Measurements from ENCODE around the gene MRPL28. TPM values are rescaled to one million over a fixed set of nuclear protein-coding genes. Genes with fewer than 3 reads are reported as not detected.
"Not testable (repeated sequence)": the region's sequence is repeated elsewhere in the genome, so short reads cannot be mapped to it uniquely, and the experiment has no call there.

The MRPL28 gene
- total RNA-seq (10 to 100 TPM; 31.9 to 65.0 TPM), polyA plus RNA-seq (10 to 100 TPM; 89.4 to 98.9 TPM)
- long read RNA-seq, donor 1, transcript MRPL28-201 (6 exons, 1,098 nt): major isoform, 12 of 21 reads
- long read RNA-seq, donor 1, partial matches to known transcripts: 7 of 21 reads
- long read RNA-seq, donor 1, other reads (novel, unspliced or antisense): 0 of 21 reads
- long read RNA-seq, donor 2, transcript MRPL28-201 (6 exons, 1,098 nt): major isoform, 9 of 10 reads
- long read RNA-seq, donor 2, partial matches to known transcripts: 0 of 10 reads
- long read RNA-seq, donor 2, other reads (novel, unspliced or antisense): 0 of 10 reads
- long read RNA-seq, donor 3, transcript MRPL28-201 (6 exons, 1,098 nt): major isoform, 8 of 16 reads
- long read RNA-seq, donor 3, partial matches to known transcripts: 5 of 16 reads
- long read RNA-seq, donor 3, other reads (novel, unspliced or antisense): 0 of 16 reads
- long read RNA-seq, donor 4, transcript MRPL28-201 (6 exons, 1,098 nt): major isoform, 6 of 13 reads
- long read RNA-seq, donor 4, partial matches to known transcripts: 6 of 13 reads
- long read RNA-seq, donor 4, other reads (novel, unspliced or antisense): 0 of 13 reads
- long read RNA-seq, donor 5, transcript MRPL28-201 (6 exons, 1,098 nt): major isoform, 10 of 32 reads
- long read RNA-seq, donor 5, partial matches to known transcripts: 17 of 32 reads
- long read RNA-seq, donor 5, other reads (novel, unspliced or antisense): 0 of 32 reads

DNA sequence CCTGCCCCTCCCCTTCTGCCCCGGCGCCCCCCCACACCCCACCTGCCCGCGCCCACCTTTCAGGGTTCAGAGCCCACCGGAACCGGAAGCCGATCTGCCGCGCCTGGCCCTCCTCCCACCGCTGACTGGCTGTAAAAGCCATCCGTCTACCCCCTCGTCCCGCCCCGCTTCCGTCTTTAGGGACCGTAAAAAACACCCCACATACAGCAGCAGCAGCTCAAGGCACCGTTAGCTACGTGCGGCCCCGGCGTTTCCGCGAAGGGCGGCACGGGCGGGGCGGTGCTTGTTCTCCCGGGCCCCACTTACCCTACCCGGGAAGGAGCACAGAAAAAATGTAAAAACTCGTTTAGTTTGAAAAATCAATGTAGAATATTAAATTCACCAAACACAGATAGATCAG, at the start of gene MRPL28:
Gene MRPL28 (minus strand): TSS at position 96 of the 400 bp plus-strand sequence. CDS start 320 bp downstream, outside the sequence.
- ATAC-seq (ENCODE audit: insufficient read depth, low FRiP score) (peak; percentile 93), DNase-seq (peak; percentile 95 to 97 (median 95))
- TF ChIP-seq, protein P1, sequence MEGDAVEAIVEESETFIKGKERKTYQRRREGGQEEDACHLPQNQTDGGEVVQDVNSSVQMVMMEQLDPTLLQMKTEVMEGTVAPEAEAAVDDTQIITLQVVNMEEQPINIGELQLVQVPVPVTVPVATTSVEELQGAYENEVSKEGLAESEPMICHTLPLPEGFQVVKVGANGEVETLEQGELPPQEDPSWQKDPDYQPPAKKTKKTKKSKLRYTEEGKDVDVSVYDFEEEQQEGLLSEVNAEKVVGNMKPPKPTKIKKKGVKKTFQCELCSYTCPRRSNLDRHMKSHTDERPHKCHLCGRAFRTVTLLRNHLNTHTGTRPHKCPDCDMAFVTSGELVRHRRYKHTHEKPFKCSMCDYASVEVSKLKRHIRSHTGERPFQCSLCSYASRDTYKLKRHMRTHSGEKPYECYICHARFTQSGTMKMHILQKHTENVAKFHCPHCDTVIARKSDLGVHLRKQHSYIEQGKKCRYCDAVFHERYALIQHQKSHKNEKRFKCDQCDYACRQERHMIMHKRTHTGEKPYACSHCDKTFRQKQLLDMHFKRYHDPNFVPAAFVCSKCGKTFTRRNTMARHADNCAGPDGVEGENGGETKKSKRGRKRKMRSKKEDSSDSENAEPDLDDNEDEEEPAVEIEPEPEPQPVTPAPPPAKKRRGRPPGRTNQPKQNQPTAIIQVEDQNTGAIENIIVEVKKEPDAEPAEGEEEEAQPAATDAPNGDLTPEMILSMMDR (IDR thresholded peaks at IDR 0.05; ENCODE audit: control extremely low read depth, extremely low read depth): no peak
- WGBS, 2 donors: 1% methylated on average over 25 to 30 of the region's 30 CpGs
- Histone ChIP-seq H3K4me3 (no peak within 1 kb of the TSS), H3K36me3 (ENCODE audit: control insufficient read depth in 4 of 4, insufficient read depth in 4 of 4, low read length in 4 of 4) (peaks cover 8 to 64% (median 14%) of the 10 kb centered on the region in 4 donors), H3K27me3 (ENCODE audit: control insufficient read depth in 3 of 3, insufficient read depth in 3 of 3, low read length in 2 of 3) (no peaks in the 10 kb centered on the region), H3K27ac (ENCODE audit: low read depth in 1 of 2, low read length in 1 of 2) (peak within 1 kb of the TSS in 1 of 2 donors; percentile 18), H3K4me1 (ENCODE audit: control insufficient read depth in 5 of 5, insufficient read depth in 5 of 5, low read length in 5 of 5) (peaks cover 0 to 14% (median 4%) of the 10 kb centered on the region in 5 donors), H3K9ac (ENCODE audit: insufficient read depth in 1 of 2, low read length in 2 of 2) (peak within 1 kb of the TSS in 1 of 2 donors; percentile 25), H3K9me3 (ENCODE audit: control insufficient read depth in 4 of 4, insufficient read depth in 3 of 4, low read length in 3 of 4) (peaks cover 0 to 3% (median 0%) of the 10 kb centered on the region in 4 donors)

DNA sequence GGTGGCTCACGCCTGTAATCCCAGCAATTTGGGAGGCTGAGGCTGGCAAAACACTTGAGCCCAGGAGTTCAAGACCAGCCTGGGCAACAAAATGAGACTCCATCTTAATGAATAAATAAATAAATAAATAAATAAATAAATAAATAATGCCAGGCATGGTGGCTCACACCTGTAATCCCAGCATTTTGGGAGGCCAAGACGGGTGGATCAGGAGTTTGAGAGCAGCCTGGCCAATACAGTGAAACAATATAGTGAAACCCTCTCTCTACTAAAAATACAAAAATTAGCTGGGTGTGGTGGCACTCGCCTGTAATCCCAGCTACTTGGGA, 44.8 kb upstream of the MRPL28 start:
- H3K27me3 ChIP-seq (ENCODE audit: control insufficient read depth in 3 of 3, insufficient read depth in 3 of 3, low read length in 2 of 3); H3K4me3 ChIP-seq; H3K27ac ChIP-seq (ENCODE audit: low read depth in 1 of 2, low read length in 1 of 2); H3K4me1 ChIP-seq (ENCODE audit: control insufficient read depth in 5 of 5, insufficient read depth in 5 of 5, low read length in 5 of 5); H3K9me3 ChIP-seq (ENCODE audit: control insufficient read depth in 4 of 4, insufficient read depth in 3 of 4, low read length in 3 of 4); DNase-seq; H3K9ac ChIP-seq (ENCODE audit: insufficient read depth in 1 of 2, low read length in 2 of 2); ATAC-seq (ENCODE audit: insufficient read depth, low FRiP score): not testable (repeated sequence)
- peaks cover 0 to 15% (median 0%) of the 10 kb centered on the region in 4 donors for H3K36me3 ChIP-seq (ENCODE audit: control insufficient read depth in 4 of 4, insufficient read depth in 4 of 4, low read length in 4 of 4)
- WGBS, 2 donors: 95% methylated on average over 3 of the region's 3 CpGs

DNA sequence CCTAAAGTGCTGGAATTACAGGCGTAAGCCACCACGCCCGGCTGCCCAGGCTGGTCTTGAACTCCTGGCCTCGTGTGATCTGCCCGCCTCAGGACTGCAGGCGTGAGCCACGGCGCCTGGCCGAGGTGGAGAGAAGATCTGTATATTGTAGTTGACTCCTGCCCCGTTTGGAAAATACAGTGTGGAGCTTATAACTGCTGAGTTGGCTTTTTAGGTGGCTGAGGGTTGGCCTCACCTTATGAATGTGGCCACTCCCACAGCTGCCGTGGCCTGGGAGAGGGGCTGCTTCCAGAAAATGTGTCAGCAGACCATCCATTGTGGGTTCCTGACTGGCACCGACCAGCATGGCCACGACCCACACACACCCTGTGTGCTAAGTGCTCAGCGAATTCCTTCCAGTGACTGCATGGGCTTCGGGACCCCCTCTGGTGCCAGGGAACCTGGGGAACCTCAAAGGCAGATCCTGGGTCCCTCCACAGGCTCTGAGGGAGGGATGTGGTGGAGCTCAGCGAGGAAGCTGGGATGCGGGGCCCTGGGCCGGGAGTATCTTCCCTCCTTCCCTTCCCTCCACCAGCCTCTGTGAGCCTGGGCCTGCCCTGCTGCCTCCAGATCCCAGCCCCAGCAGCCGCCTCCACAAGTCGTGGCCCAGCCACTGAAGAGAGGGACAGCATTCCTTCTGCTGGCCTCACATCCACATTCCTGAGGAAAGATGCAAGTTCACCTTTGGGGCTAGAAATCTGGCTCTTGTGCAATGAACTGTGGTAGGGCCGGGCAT, 44.2 kb upstream of the MRPL28 start:
- Histone ChIP-seq H3K27me3 (ENCODE audit: control insufficient read depth in 3 of 3, insufficient read depth in 3 of 3, low read length in 2 of 3) (no peaks in the 10 kb centered on the region), H3K4me1 (ENCODE audit: control insufficient read depth in 5 of 5, insufficient read depth in 5 of 5, low read length in 5 of 5) (no peaks in the 10 kb centered on the region), H3K9ac (ENCODE audit: insufficient read depth in 1 of 2, low read length in 2 of 2) (no peak overlapping the region), H3K36me3 (ENCODE audit: control insufficient read depth in 4 of 4, insufficient read depth in 4 of 4, low read length in 4 of 4) (peaks cover 0 to 15% (median 0%) of the 10 kb centered on the region in 4 donors), H3K27ac (ENCODE audit: low read depth in 1 of 2, low read length in 1 of 2) (no peak overlapping the region), H3K9me3 (ENCODE audit: control insufficient read depth in 4 of 4, insufficient read depth in 3 of 4, low read length in 3 of 4) (no peaks in the 10 kb centered on the region), H3K4me3 (no peak overlapping the region)
- ATAC-seq (ENCODE audit: insufficient read depth, low FRiP score) (no peak), DNase-seq (no peak)
- TF ChIP-seq, protein P1 (IDR thresholded peaks at IDR 0.05; ENCODE audit: control extremely low read depth, extremely low read depth): no peak
- 90 to 93% methylated on average over 21 of the region's 21 CpGs for WGBS, 2 donors
